T-helper 1 cell (primary cell): ENCODE measurements around the gene MAFF.
"Not testable (repeated sequence)": the region's sequence is repeated elsewhere in the genome, so short reads cannot be mapped to it uniquely, and the experiment has no call there.

Source experiments
- DNase-seq, 5 donors: peaks; one replicate each; pipeline ENCODE4 v3.0.0-alpha.2; 2012 to 2020
- total RNA-seq, 4 donors: gene quantifications; one replicate each; lab custom pipeline; 2026; lab: John Stamatoyannopoulos, UW

The MAFF gene
- total RNA-seq = 55.3 to 156 (median 103) reads per million in 4 donors

GRCh38 chr22:38201711-38202436 is at the start of gene MAFF:
Gene MAFF, plus strand, starts transcription at chr22:38201994. Its CDS starts 11,860 bp downstream, at chr22:38213854.
- peak; percentile 77 to 93 (median 80) for DNase-seq

GRCh38 chr22:38153821-38154562 is 47.8 kb upstream of the MAFF start:
- no peak for DNase-seq

- DNase-seq = not testable (repeated sequence)
Measured at GRCh38 chr22:38154563-38154915, 47.3 kb upstream of the MAFF start.

GRCh38 chr22:38155703-38156102 is 46.1 kb upstream of the MAFF start:
- DNase-seq = no peak

- DNase-seq = no peak
Measured at GRCh38 chr22:38162881-38163843, 38.6 kb upstream of the MAFF start.

GRCh38 chr22:38163844-38164550 is 37.8 kb upstream of the MAFF start:
- no peak for DNase-seq

GRCh38 chr22:38164551-38164918 is 37.3 kb upstream of the MAFF start:
- no peak for DNase-seq

GRCh38 chr22:38165922-38166593 is 35.7 kb upstream of the MAFF start:
- DNase-seq = no peak

- no peak for DNase-seq
Measured at GRCh38 chr22:38167988-38168407, 33.8 kb upstream of the MAFF start.

GRCh38 chr22:38169116-38169515 is 32.7 kb upstream of the MAFF start:
- DNase-seq = no peak

GRCh38 chr22:38170469-38170868 is 31.3 kb upstream of the MAFF start:
- no peak for DNase-seq

- DNase-seq = no peak
Measured at GRCh38 chr22:38171927-38172831, 29.6 kb upstream of the MAFF start.

- DNase-seq = peak in 2 of 5 donors; percentile 30 to 46
Measured at GRCh38 chr22:38172832-38173640, 28.8 kb upstream of the MAFF start.

GRCh38 chr22:38173641-38173906 is 28.2 kb upstream of the MAFF start:
- DNase-seq = no peak

- DNase-seq = no peak
Measured at GRCh38 chr22:38174626-38175025, 27.2 kb upstream of the MAFF start.

GRCh38 chr22:38175206-38176118 is 26.3 kb upstream of the MAFF start:
- DNase-seq = no peak

- peak in 1 of 5 donors; percentile 55 for DNase-seq
Measured at GRCh38 chr22:38176170-38176741, 25.5 kb upstream of the MAFF start.

GRCh38 chr22:38177044-38177443 is 24.8 kb upstream of the MAFF start:
- no peak for DNase-seq

- not testable (repeated sequence) for DNase-seq
Measured at GRCh38 chr22:38177571-38177925, 24.2 kb upstream of the MAFF start.
